NT2/D1 (cell line): ENCODE measurements around the gene EOMES.

Source experiments
- DNase-seq: peaks from one replicate; pipeline ENCODE4 v3.0.0-alpha.2; 2011; ENCODE audit warnings: low read depth, low spot score
- H3K27me3 ChIP-seq: 2 replicates; pipeline ENCODE4 v1.6.0; 2011; ENCODE audit warnings: mild to moderate bottlenecking; ENCODE audit not compliant: insufficient read length, insufficient read depth
- H3K36me3 ChIP-seq: 2 replicates; pipeline ENCODE4 v1.6.1; 2011; ENCODE audit warnings: mild to moderate bottlenecking, low read length, mixed read lengths; ENCODE audit not compliant: insufficient read depth, insufficient read length
- H3K4me1 ChIP-seq: 2 replicates; pipeline ENCODE4 v1.5.1; 2011; ENCODE audit not compliant: insufficient read depth, insufficient read length
- H3K4me3 ChIP-seq: 2 replicates; pipeline ENCODE4 v1.5.1; 2011; ENCODE audit warnings: low read depth; ENCODE audit not compliant: insufficient read length
- H3K9ac ChIP-seq: 2 replicates; pipeline ENCODE4 v1.6.0; 2011; ENCODE audit warnings: low read depth; ENCODE audit not compliant: insufficient read length
- H3K9me3 ChIP-seq: 2 replicates; pipeline ENCODE4 v1.5.1; 2011; ENCODE audit warnings: mild to moderate bottlenecking, low read length; ENCODE audit not compliant: insufficient read depth
- SUZ12 ChIP-seq: IDR thresholded peaks from 2 replicates; pipeline ENCODE4 v1.6.1; 2011; ENCODE audit not compliant: insufficient read length, insufficient read depth; ENCODE audit errors: extremely low read depth
- YY1 ChIP-seq: IDR thresholded peaks from 2 replicates; pipeline ENCODE4 v1.6.1; 2011; ENCODE audit not compliant: insufficient read length, insufficient read depth
- ZNF274 ChIP-seq: IDR thresholded peaks from 2 replicates; pipeline ENCODE4 v1.6.1; 2011; ENCODE audit warnings: mild to moderate bottlenecking, low read depth, low read length

The EOMES gene

DNA sequence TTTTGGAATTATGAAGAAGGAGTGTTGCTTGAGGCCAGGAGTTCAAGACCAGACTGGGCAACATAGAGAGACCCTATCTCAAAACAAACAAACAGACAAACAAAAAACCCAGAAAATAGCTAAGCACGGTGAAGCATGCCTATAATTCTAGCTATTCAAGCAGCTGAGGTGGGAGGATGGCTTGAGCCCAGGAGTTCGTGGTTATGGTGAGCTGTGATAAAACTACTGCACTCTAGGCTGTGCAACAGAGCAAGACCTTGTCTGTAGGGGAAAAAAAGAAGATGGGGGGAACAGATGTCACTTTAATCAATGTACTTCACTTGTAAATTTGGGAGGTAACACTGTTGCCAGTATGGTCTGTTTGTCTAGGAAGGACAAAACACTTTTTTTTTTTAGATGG, 18.7 kb upstream of the EOMES start:
- Histone ChIP-seq H3K9me3 (no peaks in the 10 kb centered on the region), H3K4me3 (no peak overlapping the region), H3K4me1 (no peaks in the 10 kb centered on the region), H3K36me3 (no peaks in the 10 kb centered on the region), H3K9ac (no peak overlapping the region), H3K27me3 (no peaks in the 10 kb centered on the region)
- TF ChIP-seq YY1 (no peak), SUZ12 (no peak), ZNF274 (no peak)
- DNase-seq: no peak

DNA sequence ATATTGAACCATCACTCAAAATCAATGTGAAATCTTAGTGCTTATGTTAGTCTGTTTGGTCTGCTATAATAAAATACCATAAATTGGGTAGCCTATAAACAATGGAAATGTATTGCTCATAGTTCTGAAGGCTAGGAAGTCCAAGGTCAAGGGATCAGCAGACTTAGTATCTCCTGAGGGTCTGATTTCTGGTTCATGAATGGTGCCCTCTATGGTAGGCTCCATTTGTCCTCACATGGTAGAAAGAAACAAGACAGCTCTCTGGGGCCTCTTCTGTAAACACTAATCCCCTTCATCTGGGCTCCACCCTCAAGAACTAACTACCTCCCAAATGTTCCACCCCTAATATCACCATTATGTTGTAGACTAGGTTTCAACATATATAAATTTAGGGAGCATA, 15.0 kb upstream of the EOMES start:
- no peaks in the 10 kb centered on the region for H3K36me3 ChIP-seq
- no peak overlapping the region for H3K9ac ChIP-seq
- no peak overlapping the region for H3K4me3 ChIP-seq
- TF ChIP-seq ZNF274 (no peak), SUZ12 (no peak)
- no peaks in the 10 kb centered on the region for H3K4me1 ChIP-seq
- no peaks in the 10 kb centered on the region for H3K9me3 ChIP-seq
- peaks cover 32% of the 10 kb centered on the region for H3K27me3 ChIP-seq
- DNase-seq: no peak

DNA sequence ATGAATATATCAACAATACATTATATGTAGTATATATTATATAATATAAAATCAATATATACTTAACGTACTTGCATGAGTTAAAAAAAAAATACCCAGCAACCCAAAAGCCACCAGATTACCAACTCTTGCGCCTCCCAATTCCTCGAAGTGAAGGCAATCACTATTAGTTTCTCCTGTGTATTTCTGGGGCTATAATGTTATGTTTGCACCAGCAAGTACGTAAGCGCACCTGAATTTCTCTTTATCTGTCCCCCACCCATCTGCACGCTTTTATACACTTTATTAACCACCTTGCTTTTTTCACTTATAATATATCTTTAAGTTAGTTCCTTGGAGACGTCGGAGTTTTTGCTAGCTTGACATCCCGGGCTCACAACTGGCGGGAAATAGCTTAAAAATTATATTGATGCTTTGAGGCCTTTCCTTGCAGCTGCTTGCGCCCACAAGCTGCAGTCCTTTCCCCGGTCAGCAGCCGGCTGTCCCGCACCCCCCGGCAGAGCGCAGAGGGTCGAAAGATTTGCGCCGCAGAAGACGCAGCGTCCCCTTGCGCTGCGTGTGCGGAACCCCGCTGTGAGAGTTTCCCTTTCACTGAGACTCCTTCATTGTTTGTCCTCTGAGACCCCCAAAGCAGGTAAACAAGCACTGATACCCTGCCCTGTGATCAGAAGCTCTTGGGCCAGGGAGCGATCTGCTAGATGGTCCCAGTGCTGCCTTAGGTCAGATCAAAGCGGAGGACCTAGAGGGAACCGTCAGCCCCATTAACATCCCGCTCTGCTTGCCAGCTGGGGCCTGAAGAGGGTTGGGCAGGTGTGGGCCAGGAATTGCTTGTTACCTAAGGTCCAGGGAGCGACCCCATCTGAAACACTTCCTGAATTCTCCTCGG, 8.9 kb upstream of the EOMES start:
- Histone ChIP-seq H3K27me3 (peaks cover 90% of the 10 kb centered on the region), H3K9ac (no peak overlapping the region), H3K4me3 (no peak overlapping the region)

DNA sequence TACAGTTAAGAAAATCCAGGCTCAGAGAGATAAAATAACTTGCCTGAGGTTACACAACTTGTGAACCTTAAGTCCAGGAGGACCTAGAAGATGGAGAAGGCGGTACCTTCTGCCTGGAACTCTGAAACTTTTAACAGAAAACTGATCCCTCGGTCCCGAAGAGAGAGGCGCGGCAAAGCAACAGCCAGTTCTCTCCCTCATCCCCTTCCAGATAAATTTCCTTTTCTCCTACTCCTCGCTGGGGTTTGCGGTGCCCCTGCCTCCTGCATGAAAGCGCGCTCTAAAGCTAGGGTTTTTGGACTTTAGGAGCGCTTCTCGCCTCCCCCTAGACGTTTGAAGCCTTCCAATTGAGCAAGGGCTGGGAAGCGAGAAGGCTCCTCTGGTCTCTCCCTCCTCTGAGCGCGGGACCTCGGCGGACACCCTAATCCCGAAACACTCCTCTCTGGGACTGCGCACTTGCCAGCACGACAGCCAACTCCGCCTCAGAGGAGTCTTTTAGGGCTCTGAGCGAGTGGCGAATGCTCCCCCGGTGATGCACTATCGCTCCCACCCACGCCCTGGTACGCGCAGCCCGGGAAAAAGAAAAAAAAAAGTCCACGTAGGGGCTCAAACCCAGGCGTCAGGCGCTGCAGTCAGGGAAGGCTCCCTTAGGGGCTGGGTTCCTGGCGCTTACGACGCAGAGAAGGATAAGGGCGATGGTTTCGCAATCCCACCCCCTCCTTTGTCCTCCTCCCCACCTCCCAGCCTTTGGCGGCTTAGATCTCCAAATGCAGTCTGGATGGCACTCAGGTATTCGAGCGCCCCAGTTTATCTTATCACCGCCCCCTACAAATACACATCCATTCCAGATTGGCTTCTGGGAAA, 7.9 kb upstream of the EOMES start:
- Histone ChIP-seq H3K36me3 (no peaks in the 10 kb centered on the region), H3K9ac (no peak overlapping the region), H3K27me3 (peaks cover 96% of the 10 kb centered on the region), H3K9me3 (no peaks in the 10 kb centered on the region), H3K4me3 (no peak overlapping the region), H3K4me1 (peaks cover 8% of the 10 kb centered on the region)
- TF ChIP-seq ZNF274 (no peak), YY1 (no peak), SUZ12 (peak; percentile 82)
- no peak for DNase-seq

More for the DNA sequence above, 8.9 kb upstream of the EOMES start:
- Histone ChIP-seq H3K9me3 (no peaks in the 10 kb centered on the region), H3K36me3 (no peaks in the 10 kb centered on the region), H3K4me1 (peaks cover 8% of the 10 kb centered on the region)
- DNase-seq: no peak
- TF ChIP-seq SUZ12: peak; percentile 87
- TF ChIP-seq ZNF274: no peak

DNA sequence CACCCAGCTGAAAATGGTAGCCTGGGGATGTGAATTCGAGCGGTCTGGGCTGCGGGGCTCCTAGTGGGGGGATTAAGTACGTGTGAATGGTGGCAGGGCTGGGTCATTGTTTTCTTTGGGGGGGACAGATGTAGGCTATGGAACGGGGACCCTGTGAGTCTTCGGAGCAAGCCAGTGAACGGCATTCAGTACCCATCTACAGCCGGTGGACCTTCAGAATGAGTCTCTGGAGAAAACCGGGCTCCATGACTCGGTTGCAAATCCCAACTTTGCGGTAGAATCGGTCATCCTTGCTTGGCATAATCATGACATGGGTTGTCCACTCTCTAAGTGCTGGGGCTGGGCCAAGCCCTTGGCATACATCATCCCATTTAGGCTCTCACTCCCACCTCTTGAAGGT, 7.2 kb upstream of the EOMES start:
- H3K36me3 ChIP-seq: no peaks in the 10 kb centered on the region
- TF ChIP-seq SUZ12 (no peak), ZNF274 (no peak), YY1 (no peak)
- H3K27me3 ChIP-seq: peaks cover 97% of the 10 kb centered on the region
- H3K9ac ChIP-seq: no peak overlapping the region
- no peaks in the 10 kb centered on the region for H3K9me3 ChIP-seq
- no peak overlapping the region for H3K4me3 ChIP-seq
- no peak for DNase-seq
- H3K4me1 ChIP-seq: peaks cover 8% of the 10 kb centered on the region

DNA sequence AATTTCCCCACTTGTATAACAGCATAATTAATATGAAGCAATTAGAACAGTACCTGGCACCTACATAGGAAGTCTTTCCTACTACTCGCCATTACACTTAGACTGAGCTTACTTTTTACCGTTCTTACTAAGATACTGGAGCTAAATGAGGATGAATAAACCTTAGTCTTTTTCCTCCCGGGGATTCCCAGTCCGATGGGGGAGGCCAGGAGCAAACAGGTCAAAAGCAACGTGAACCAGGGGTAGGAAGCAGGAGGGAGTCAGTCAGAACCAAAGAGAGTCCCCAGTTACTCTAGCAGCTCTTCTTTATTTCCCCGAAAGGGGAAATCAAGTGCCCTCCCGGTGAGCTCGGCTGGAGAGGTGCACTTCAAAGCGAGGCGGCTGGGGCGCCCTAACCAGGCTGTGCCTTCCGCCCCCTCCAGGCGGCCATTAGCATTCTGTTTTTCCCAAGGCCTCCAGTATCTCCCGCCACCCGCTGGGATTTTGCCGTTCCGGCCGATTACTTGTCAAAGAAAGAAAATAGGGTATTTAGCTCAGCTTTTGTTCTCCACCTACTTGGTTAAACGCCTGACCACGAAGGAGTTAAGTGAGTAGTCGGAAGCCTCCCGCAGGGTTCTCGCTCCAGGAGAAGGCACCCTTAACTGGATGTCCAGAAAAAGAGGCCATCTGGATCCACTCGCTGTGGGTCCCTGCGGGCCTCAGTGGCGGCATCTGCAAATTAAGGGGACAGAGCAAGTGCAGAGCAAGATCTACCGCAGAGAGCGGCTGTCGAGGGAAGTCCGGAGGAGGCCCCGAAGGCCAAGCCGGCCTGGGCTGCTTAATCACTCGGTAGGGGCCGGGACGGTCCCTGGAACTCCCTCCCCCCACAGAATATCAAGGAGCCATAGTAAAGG, 6.3 kb upstream of the EOMES start:
- Histone ChIP-seq H3K27me3 (peaks cover 97% of the 10 kb centered on the region), H3K4me1 (peaks cover 9% of the 10 kb centered on the region), H3K36me3 (no peaks in the 10 kb centered on the region), H3K4me3 (no peak overlapping the region), H3K9ac (no peak overlapping the region), H3K9me3 (no peaks in the 10 kb centered on the region)
- DNase-seq: peak; percentile 84
- peak; percentile 29 for TF ChIP-seq SUZ12
- no peak for TF ChIP-seq ZNF274

DNA sequence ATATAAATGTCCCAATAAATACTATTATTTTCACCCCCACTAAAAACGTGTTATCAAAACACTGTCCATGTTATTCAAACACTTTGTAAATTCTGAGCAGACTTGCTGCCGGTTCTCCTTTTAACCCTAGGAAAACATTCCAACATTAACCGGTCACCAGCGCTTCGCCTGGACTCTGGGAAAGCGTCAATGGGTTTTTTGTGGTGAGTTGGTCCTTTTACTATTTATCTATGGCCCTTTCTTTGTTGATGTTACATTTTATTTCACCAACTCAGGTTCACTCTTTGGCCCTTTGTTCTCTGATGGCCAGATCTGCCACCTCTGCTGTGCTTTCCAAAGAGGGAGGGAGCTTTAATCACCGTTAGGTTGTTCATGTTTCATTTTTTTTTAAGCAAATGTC, 4.1 kb upstream of the EOMES start:
- no peaks in the 10 kb centered on the region for H3K9me3 ChIP-seq
- no peak overlapping the region for H3K4me3 ChIP-seq
- H3K36me3 ChIP-seq: no peaks in the 10 kb centered on the region
- no peak for DNase-seq
- H3K9ac ChIP-seq: no peak overlapping the region
- H3K27me3 ChIP-seq: peaks cover 94% of the 10 kb centered on the region
- TF ChIP-seq ZNF274: no peak
- no peak for TF ChIP-seq YY1
- TF ChIP-seq SUZ12: no peak
- H3K4me1 ChIP-seq: peaks cover 8% of the 10 kb centered on the region
